Smooth muscle cell (in vitro differentiated cells): ENCODE results near the gene MALRD1. TPM values are rescaled to one million over a fixed set of nuclear protein-coding genes. Genes with fewer than 3 reads are reported as not detected.

Source experiments
- DNase-seq: peaks from one replicate; lab custom pipeline; 2025; ENCODE audit not compliant: unreplicated experiment; lab: John Stamatoyannopoulos, UW
- H2AFZ ChIP-seq: fragments of 200-600 bp; sonication (generic); 2 replicates; pipeline ENCODE4 v1.6.0; 2016; ENCODE audit warnings: antibody characterized with exemption, low read depth, mild to moderate bottlenecking
- H3F3A ChIP-seq: fragments of 200-600 bp; sonication (generic); 2 replicates; pipeline ENCODE4 v1.6.0; 2017; ENCODE audit warnings: antibody characterized with exemption, low read depth
- H3K27ac ChIP-seq: fragments of 200-600 bp; sonication (generic); 2 replicates; pipeline ENCODE4 v1.5.1; 2016; ENCODE audit warnings: low read depth, mild to moderate bottlenecking
- H3K27me3 ChIP-seq: fragments of 200-600 bp; sonication (generic); 2 replicates; pipeline ENCODE4 v1.6.1; 2016; ENCODE audit warnings: low read depth, mild to moderate bottlenecking
- H3K36me3 ChIP-seq: fragments of 200-600 bp; sonication (generic); 2 replicates; pipeline ENCODE4 v1.5.1; 2016; ENCODE audit warnings: low read depth
- H3K4me1 ChIP-seq: fragments of 200-600 bp; sonication (generic); 2 replicates; pipeline ENCODE4 v1.5.1; 2016; ENCODE audit warnings: low read depth
- H3K4me2 ChIP-seq: fragments of 200-600 bp; sonication (generic); 2 replicates; pipeline ENCODE4 v1.6.0; 2016; ENCODE audit warnings: mild to moderate bottlenecking
- H3K4me3 ChIP-seq: fragments of 200-600 bp; sonication (generic); 2 replicates; pipeline ENCODE4 v1.5.1; 2016; ENCODE audit warnings: mild to moderate bottlenecking
- H3K79me2 ChIP-seq: fragments of 200-600 bp; sonication (generic); 2 replicates; pipeline ENCODE4 v1.6.0; 2016; ENCODE audit warnings: low read depth, mild to moderate bottlenecking
- H3K9ac ChIP-seq: fragments of 200-600 bp; sonication (generic); 2 replicates; pipeline ENCODE4 v1.6.0; 2016; ENCODE audit warnings: low read depth
- H3K9me3 ChIP-seq: fragments of 200-600 bp; sonication (generic); replicated peaks from 2 replicates; pipeline ENCODE4 v1.5.1; 2016; ENCODE audit warnings: low read depth
- H4K20me1 ChIP-seq: fragments of 200-600 bp; sonication (generic); 2 replicates; pipeline ENCODE4 v1.6.0; 2016; ENCODE audit warnings: low read depth
- CTCF ChIP-seq: fragments of 200-600 bp; sonication (generic); IDR thresholded peaks from 2 replicates; pipeline ENCODE4 v1.5.1; 2017; ENCODE audit warnings: borderline replicate concordance, mild to moderate bottlenecking, antibody characterized with exemption; ENCODE audit not compliant: insufficient read depth, poor library complexity, severe bottlenecking
- WGBS: methylation state at CpG from one replicate; pipeline ENCODE4 v1.1.7; 2016; ENCODE audit warnings: low lambda C conversion rate; 5-methylcytosine and 5-hydroxymethylcytosine counted together
- polyA plus RNA-seq: library from polyadenylated mRNA; unstranded; fragments of >200 nt; fragmentation: Nextera tagmentation; extraction: Ambion mirVana; gene quantifications from 2 replicates; pipeline ENCODE4 v1.2.1, GENCODE V29; 2016
- total RNA-seq: library from RNA; depleted of rRNA; stranded (reverse); fragments of >200 nt; gene quantifications from 2 replicates; pipeline ENCODE4 v1.2.3, GENCODE V29; 2014

The MALRD1 gene
- total and polyA plus RNA-seq, 2 experiments from 2014 or later, result 1.9 TPM; not detected in 1

- H3K4me2 ChIP-seq, result no peak overlapping the region
- no peak overlapping the region for H2AFZ ChIP-seq
- H3K9me3 ChIP-seq, result no peaks in the 10 kb centered on the region
- no peaks in the 10 kb centered on the region for H3F3A ChIP-seq
- H3K27ac ChIP-seq, result no peak overlapping the region
- H3K4me1 ChIP-seq, result no peaks in the 10 kb centered on the region
- no peaks in the 10 kb centered on the region for H4K20me1 ChIP-seq
- no peaks in the 10 kb centered on the region for H3K27me3 ChIP-seq
- no peaks in the 10 kb centered on the region for H3K79me2 ChIP-seq
- no peaks in the 10 kb centered on the region for H3K36me3 ChIP-seq
- H3K4me3 ChIP-seq, result no peak overlapping the region
- DNase-seq, result no peak
- TF ChIP-seq CTCF, result no peak
- no peak overlapping the region for H3K9ac ChIP-seq
- 88% methylated on average over 2 of the region's 2 CpGs for WGBS
Observed at GRCh38 chr10:19158358-19158757, 109.8 kb downstream of the MALRD1 start.

GRCh38 chr10:19158870-19159269 is 110.3 kb downstream of the MALRD1 start:
- no peaks in the 10 kb centered on the region for H3K79me2 ChIP-seq
- no peaks in the 10 kb centered on the region for H3K4me1 ChIP-seq
- no peak for DNase-seq
- WGBS, result 90% methylated on average over 3 of the region's 3 CpGs
- no peaks in the 10 kb centered on the region for H4K20me1 ChIP-seq
- H3K27ac ChIP-seq, result no peak overlapping the region
- no peaks in the 10 kb centered on the region for H3F3A ChIP-seq
- no peaks in the 10 kb centered on the region for H3K27me3 ChIP-seq
- no peaks in the 10 kb centered on the region for H3K36me3 ChIP-seq
- no peak overlapping the region for H3K9ac ChIP-seq
- no peak overlapping the region for H3K4me2 ChIP-seq
- H3K4me3 ChIP-seq, result no peak overlapping the region
- H3K9me3 ChIP-seq, result no peaks in the 10 kb centered on the region
- no peak for TF ChIP-seq CTCF
- H2AFZ ChIP-seq, result no peak overlapping the region

GRCh38 chr10:19164461-19164860 is 115.9 kb downstream of the MALRD1 start:
- H3K4me2 ChIP-seq, result no peak overlapping the region

More at GRCh38 chr10:19164461-19164860, 115.9 kb downstream of the MALRD1 start:
- Histone ChIP-seq H3K27me3 (no peaks in the 10 kb centered on the region), H3K27ac (no peak overlapping the region), H3K9me3 (no peaks in the 10 kb centered on the region), H3K4me1 (no peaks in the 10 kb centered on the region), H2AFZ (no peak overlapping the region), H3K4me3 (no peak overlapping the region), H4K20me1 (no peaks in the 10 kb centered on the region), H3F3A (no peaks in the 10 kb centered on the region), H3K36me3 (no peaks in the 10 kb centered on the region), H3K79me2 (no peaks in the 10 kb centered on the region), H3K9ac (no peak overlapping the region)
- 86% methylated on average over 1 of the region's 1 CpG for WGBS
- TF ChIP-seq CTCF, result no peak
- DNase-seq, result no peak
